DMS 273 (cell line): ENCODE results near the gene ADCY9.
"Not testable (repeated sequence)": the region's sequence is repeated elsewhere in the genome, so short reads cannot be mapped to it uniquely, and the experiment has no call there.

Experiments
- DNase-seq: peaks from one replicate; lab custom pipeline; 2025; ENCODE audit not compliant: unreplicated experiment; lab: John Stamatoyannopoulos, UW

The ADCY9 gene

GRCh38 chr16:3954411-3954921 lies 161.8 kb downstream of the ADCY9 start:
- DNase-seq: no peak

GRCh38 chr16:3953728-3954410 lies 162.4 kb downstream of the ADCY9 start:
- no peak for DNase-seq

GRCh38 chr16:3952737-3953131 lies 163.5 kb downstream of the ADCY9 start:
- no peak for DNase-seq

- peak; percentile 75 for DNase-seq
These were observed 164.1 kb downstream of the ADCY9 start for GRCh38 chr16:3951861-3952736.

DNA sequence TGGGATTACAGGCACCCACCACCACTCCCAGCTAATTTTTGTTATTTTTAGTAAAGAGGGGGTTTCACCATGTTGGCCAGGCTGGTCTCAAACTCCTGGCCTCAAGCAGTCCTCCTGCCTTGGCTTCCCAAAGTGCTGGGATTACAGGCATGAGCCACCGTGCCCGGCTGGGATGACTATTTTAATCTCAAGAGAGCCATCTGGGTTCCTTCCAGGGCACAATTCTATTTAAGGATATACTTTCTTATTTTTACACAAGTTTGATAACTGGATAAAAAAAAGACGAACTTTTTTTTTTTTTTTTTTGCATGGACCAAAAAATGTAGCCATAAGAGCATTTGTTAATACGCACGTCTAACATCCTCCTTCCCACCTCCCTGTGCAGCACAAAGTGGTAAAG lies 164.9 kb downstream of the ADCY9 start:
- not testable (repeated sequence) for DNase-seq

- DNase-seq: peak; percentile 83
These were observed 165.7 kb downstream of the ADCY9 start for GRCh38 chr16:3950343-3951193.

DNA sequence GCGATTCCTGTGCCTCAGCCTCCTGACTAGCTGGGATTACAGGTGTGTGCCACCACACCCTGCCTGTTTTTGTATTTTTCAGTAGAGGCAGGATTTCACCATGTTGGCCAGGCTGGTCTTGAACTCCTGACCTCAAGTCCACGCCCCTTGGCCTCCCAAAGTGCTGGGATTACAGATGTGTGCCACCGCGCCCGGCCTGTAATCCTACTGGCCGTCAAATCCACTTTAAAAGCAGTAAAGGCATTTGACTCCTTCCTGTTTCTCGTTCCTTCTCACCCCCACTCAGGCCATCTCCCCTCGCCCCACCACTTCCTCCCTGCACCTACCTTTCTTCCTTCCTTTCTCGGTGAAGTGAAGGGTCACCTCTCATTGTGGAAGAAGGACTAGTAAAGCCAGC lies 166.3 kb downstream of the ADCY9 start:
- DNase-seq: no peak

GRCh38 chr16:3949287-3949686 lies 167.0 kb downstream of the ADCY9 start:
- DNase-seq: no peak

DNA sequence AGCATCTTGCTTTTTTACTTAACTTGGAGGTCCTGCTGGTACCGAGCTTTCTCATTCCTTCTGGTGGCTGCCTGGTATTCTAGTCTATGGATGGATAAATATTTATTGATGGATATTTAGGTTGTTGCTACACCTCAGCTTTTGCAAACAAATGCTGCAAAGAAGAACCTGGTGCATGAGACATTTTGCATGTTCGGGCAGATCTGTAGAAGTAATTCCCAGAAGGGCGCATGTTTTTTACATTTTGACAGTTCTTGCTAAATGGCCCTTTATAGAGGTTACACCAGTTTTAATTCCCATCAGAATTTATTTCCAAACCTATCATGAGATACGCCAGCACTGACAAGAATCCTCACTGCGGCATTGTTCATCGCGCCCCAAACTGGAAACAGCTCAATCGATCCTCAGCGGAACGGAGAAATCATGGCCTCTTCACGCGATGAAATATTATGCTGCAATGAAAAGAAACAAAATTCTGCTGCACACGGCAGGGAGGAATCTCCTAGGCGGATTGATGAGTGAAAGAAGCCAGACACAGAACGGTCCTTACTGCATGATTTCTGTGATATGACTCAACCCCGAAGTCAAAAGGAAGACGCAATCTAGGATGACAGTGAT lies 167.8 kb downstream of the ADCY9 start:
- no peak for DNase-seq

- DNase-seq: no peak
These were observed 169.6 kb downstream of the ADCY9 start for GRCh38 chr16:3946604-3947180.

DNA sequence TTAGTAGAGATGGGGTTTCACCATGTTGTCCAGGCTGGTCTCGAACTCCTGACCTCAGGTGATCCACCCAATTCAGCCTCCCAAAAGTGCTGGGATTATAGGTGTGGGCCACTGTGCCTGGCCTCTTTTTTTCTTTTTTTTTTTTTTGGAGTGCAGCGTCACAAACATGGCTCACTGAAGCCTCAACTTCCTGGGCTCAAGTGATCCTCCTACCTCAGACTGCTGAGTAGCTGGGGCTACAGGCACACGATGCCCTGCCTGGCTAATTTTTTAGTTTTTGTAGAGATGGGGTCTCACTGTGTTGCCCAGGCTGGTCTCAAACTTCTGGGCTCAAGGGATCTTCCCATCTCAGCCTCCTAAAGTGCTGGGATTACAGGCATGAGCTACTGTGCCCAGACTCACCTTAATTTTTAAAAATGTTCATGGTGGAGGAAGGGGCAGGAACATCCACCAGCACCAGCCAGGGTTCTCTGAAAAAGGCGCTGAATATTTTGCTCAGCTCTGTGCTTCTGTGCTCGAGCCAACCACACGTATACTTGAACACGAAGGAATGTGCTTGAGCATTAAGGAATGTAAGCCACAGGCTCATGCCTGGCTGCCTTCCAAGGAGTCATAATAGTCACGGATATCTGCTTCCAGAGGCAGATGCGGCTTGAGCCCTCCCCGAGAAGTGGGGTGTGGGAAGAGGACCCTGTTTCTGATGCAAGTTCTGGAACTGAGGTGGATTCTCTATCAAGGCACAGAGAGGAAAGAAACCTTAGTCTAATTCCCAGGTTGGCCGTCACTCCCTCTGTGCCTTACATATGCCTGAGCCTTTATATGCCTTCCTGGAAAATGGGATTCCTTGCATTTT lies 170.3 kb downstream of the ADCY9 start:
- peak; percentile 74 for DNase-seq

- DNase-seq: not testable (repeated sequence)
These were observed 171.8 kb downstream of the ADCY9 start for GRCh38 chr16:3944457-3944856.

GRCh38 chr16:3942146-3942545 lies 174.1 kb downstream of the ADCY9 start:
- not testable (repeated sequence) for DNase-seq

DNA sequence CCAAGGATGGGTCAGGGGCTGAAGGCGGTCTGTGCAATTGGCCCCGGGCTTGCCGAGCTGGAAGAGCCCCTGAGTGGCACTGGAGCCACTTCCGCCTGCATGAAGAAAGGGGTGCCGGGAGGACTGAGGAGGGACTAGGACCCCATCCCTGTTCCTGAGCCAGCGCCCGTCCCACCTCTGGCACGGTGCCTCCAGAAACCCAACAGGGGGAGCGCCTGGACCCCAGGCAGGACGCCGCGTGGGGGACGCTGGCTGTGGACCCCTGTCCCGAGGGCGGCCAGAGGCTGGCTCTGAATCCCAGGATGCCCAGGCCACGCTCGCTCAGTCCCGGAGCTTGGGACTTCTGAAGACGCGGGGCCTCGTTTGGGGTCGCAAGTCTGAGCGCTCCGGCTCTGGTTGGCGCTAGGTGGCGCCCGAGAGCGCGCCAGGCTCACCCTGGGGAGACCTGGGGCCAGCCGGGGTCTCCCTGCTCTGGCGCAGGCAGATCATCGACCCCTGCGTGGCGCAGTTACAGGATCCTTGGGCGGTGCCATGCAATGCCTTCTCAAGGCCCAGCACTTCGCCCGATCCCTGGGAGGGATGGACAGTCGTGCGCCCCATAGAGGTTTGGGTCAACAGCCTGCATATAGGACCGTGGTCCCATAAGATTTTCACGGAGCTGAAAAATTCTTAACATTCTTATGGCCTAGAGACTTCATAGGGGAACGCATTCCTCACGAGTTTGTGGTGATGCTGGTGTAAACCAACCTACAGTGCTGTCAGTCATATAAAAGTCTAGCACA lies 177.2 kb downstream of the ADCY9 start:
- DNase-seq: peak; percentile 85

- no peak for DNase-seq
These were observed 177.8 kb downstream of the ADCY9 start for GRCh38 chr16:3938471-3938842.

DNA sequence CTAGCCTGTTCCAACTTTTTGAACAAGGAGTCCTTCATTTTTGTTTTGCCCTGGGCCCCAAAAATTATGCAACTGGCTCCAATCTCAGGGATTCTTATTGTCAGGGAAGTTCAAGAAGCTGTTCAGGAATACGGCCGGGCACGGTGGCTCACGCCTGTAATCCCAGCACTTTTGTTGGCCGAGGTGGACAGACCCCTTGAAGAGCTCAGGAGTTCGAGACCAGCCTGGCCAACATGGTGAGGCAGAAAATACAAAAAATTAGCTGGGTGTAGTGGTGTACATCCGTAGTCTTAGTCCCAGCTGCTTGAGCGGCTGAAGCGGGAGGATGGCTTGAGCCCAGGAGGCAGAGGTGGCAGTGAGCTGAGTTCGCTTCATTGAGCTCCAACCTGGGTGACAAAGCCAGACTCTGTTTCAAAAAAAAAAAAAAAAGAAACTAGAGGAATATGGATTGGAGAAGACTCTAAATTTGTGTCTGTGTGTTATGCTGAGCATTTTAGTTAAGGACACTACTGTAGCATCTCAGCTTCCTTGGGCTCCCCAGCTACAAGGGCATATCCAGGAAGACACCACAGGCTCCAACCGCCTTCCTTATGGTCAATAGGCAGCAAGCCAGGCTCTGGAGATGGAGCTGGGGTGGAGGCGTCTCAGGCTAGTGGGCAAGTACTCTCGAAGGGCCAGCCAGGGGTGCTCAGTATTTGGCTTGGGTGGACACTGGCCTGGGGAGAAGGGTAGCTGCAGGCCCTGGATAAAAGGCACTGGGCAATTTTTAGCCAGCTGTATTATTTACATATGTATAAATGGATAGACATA lies 179.0 kb downstream of the ADCY9 start:
- DNase-seq: no peak

DNA sequence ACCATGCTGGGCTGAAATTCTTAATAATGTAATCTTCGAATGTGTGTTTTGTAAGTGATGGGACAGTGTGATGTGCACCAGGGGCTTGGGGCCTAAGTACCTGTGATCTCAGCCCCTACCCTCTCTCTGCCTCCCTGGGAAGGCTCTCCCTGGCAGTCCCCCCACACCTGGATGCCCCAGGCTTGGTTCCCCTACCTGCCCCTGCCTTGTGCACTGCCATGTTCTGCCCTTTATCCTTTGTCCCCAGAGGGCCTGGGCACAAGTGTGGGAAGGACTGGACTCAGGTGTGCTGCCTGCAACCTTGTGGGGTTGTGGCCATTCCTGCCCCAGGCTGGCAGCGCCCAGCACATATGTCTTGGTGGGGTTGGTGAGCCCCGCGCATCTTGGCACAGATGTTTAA lies 180.3 kb downstream of the ADCY9 start:
- no peak for DNase-seq
